GM20431 (cell line): Measurements from ENCODE around the gene RANGAP1.

Experiments
- in situ Hi-C: fragments of 300-500 bp; cut with MseI, MboI; formaldehyde crosslinking; loops from one replicate; pipeline ENCODE4 v1.15.0; 2020; ENCODE audit warnings: low sequenced_read_pairs; ENCODE audit not compliant: unreplicated experiment

The RANGAP1 gene, protein sequence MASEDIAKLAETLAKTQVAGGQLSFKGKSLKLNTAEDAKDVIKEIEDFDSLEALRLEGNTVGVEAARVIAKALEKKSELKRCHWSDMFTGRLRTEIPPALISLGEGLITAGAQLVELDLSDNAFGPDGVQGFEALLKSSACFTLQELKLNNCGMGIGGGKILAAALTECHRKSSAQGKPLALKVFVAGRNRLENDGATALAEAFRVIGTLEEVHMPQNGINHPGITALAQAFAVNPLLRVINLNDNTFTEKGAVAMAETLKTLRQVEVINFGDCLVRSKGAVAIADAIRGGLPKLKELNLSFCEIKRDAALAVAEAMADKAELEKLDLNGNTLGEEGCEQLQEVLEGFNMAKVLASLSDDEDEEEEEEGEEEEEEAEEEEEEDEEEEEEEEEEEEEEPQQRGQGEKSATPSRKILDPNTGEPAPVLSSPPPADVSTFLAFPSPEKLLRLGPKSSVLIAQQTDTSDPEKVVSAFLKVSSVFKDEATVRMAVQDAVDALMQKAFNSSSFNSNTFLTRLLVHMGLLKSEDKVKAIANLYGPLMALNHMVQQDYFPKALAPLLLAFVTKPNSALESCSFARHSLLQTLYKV

DNA sequence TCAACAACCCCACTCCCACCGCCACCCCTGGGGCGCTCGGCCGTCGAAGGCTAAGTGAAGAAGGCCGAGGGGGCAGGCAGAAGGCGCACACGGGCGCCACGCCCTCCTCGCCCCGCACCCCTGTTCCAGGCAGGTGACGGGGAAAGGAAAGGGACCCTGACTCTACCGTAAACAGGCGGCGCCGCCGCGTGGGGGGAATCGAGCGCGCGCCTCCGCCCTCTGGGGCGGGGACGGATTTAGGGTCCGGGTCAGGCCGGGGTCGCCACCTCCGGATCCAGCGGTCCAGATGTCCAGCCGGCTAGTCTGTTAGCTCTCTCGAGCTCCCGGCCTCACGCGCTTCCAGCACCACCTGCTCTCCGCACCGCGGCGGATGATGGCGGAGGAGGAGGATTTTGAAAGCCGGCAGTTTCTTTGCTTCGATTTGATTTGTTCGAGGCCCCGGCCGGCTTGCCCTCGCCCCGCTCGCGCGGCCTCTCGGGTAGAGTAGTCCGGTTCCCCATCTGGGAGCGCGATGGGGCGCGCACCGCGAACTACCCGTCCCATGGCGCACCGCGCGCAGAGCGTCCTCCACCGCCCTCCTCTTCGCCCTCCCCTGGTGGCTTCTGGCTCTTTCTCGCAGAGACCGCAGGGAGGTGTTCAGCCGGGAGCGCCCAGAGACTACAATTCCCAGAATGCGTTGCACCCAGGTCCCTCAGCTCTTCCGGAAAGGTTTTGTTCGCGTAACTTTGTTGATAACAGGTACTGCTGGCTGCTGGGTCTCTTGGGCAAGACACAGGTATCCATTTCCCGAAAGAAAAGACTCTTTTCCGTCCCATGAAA is at the start of gene RANGAP1:
RANGAP1 (minus strand) TSS at position 368 of the 819 bp plus-strand sequence. CDS start 5,143 bp downstream, outside the sequence.
- in situ Hi-C loops: no loop called here

- in situ Hi-C loops: no loop called here
Observed at GRCh38 chr22:41334951-41335635, 49.1 kb upstream of the RANGAP1 start.

GRCh38 chr22:41334215-41334614 is 48.2 kb upstream of the RANGAP1 start:
- in situ Hi-C loops: no loop called here

- in situ Hi-C loops: no loop called here
Observed at GRCh38 chr22:41333806-41334205, 47.8 kb upstream of the RANGAP1 start.

GRCh38 chr22:41332217-41332939 is 46.4 kb upstream of the RANGAP1 start:
- in situ Hi-C loops: no loop called here

GRCh38 chr22:41330169-41330568 is 44.2 kb upstream of the RANGAP1 start:
- in situ Hi-C loops: no loop called here

- in situ Hi-C loops: no loop called here
Observed at GRCh38 chr22:41327124-41327523, 41.1 kb upstream of the RANGAP1 start.

DNA sequence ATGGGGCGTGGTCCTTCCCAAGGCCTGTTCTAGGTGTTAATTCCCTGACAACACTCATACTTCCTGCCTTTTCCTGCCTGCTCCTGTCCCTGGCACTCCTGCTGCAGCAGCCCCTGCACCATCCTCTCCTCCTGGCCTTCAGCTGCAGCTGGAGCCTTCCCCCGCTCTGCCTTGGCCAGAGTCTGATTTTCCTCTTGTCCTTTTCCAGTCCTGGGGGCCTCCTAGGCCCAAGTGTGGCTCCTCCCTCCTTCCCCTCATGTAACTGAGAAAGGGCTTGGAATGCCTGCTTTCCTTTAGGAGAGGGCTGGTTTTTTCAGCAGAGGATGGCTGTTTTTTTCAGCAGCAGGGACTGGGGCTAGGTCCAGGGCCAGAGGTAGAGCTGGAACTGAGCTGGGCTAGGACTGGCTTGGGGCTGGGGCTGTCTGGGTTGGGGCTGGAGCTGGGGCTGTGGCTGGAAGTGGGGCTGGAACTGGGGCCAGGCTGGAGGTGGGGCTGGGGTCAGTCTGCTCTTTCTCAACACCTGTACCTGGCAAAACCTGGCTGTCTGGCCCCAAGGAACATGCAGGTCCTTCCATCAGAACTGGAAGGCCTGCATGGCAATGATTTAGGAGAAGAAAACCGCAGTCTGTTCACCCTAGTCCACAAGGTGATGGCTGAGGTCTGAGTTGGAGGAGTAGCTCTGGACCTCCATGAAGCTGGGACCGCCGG is 39.0 kb upstream of the RANGAP1 start:
- in situ Hi-C loops: no loop called here

- in situ Hi-C loops: no loop called here
Observed at GRCh38 chr22:41320416-41321240, 34.6 kb upstream of the RANGAP1 start.

DNA sequence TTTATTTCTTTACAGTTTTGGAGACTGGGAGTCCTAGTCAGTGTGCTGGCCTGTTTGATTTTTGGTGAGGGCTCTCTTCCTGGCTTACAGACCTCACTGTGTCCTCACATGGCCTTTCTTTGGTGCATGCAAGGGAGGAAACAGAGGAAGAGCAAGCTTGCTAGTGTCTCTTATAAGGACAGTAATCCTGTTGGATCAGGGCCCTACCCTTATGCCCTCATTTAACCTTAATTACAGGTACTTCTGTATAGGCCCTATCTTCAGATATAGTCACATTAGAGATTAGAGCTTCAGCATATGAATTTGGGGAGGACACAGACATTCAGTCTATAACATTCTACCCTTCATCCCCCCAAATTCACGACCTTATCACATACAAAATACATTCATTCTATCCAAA is 29.6 kb upstream of the RANGAP1 start:
- in situ Hi-C loops: no loop called here

GRCh38 chr22:41314821-41315220 is 28.8 kb upstream of the RANGAP1 start:
- in situ Hi-C loops: no loop called here

GRCh38 chr22:41311487-41311886 is 25.5 kb upstream of the RANGAP1 start:
- in situ Hi-C loops: no loop called here

DNA sequence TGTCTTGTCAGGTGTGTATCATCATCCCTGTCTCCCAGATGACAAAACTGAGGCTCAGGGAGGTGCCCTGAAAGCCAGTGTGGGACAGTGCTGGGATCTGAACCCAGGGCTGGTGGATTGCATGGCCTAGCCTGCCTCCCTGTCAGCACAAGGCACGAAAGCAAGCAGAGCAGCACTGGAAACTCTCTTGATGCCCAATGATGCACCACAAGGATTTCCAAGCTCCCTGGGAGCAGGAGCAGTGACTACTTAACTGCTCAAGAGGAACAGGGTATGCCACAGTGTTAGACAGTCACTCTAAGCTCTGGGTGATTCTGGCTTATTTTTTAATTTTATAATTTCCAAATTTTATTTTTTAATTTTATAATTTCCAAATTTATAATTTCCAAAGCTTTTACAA is 24.3 kb upstream of the RANGAP1 start:
- in situ Hi-C loops: no loop called here

DNA sequence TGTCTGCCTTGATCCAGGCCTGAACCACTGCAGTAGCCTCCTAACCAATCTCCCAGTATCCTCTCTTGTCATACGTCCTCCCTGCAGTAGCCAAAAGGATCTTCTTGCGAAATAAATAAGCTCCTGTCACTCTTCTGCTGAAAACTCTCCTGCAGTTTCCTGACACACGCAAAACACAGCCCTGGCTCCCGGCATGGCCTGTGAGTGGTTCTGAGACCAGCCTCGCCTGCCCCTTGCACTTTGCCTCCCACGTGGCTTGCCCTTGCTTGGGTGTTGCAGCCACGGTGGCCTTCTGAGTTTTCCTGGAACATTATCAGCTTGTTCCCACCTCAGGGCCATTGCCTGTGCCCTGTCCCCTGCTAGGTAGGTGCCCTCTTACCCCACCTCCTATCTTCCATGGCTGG is 22.6 kb upstream of the RANGAP1 start:
- in situ Hi-C loops: no loop called here

- in situ Hi-C loops: no loop called here
Observed at GRCh38 chr22:41308054-41308453, 22.1 kb upstream of the RANGAP1 start.

GRCh38 chr22:41305646-41306045 is 19.7 kb upstream of the RANGAP1 start:
- in situ Hi-C loops: no loop called here

- in situ Hi-C loops: no loop called here
Observed at GRCh38 chr22:41302811-41303210, 16.8 kb upstream of the RANGAP1 start.

- in situ Hi-C loops: no loop called here
Observed at GRCh38 chr22:41302021-41302767, 16.2 kb upstream of the RANGAP1 start.
